Gastroesophageal sphincter (tissue), 3 donors: ENCODE results near the gene PIWIL4.

Experiments used
- EP300 ChIP-seq: sonication (generic); formaldehyde crosslinking; IDR thresholded peaks from one replicate; pipeline ENCODE4 v1.6.1; 2017; ENCODE audit warnings: antibody characterized with exemption, mild to moderate bottlenecking
- POLR2A ChIP-seq, 2 donors: fragments of 450-650 bp; IDR thresholded peaks; one replicate each; pipeline ENCODE4 v1.6.1; 2017; ENCODE audit warnings: antibody characterized with exemption in 2 of 2, mild to moderate bottlenecking in 2 of 2, moderate library complexity in 1 of 2
- POLR2AphosphoS5 ChIP-seq: sonication (generic); formaldehyde crosslinking; IDR thresholded peaks from one replicate; pipeline ENCODE4 v1.6.1; 2017; ENCODE audit warnings: antibody characterized with exemption
- TF ChIP-seq, protein P1 (sequence below), 4 experiments: fragments of 200-600 bp in 2 of 4; fragments of 450-650 bp in 2 of 4; sonication (generic) in 1 of 4; IDR thresholded peaks; one replicate each; pipeline ENCODE4 v1.5.1; 2017 to 2019; ENCODE audit warnings: antibody characterized with exemption in 4 of 4, mild to moderate bottlenecking in 2 of 4, moderate library complexity in 2 of 4

DNA sequence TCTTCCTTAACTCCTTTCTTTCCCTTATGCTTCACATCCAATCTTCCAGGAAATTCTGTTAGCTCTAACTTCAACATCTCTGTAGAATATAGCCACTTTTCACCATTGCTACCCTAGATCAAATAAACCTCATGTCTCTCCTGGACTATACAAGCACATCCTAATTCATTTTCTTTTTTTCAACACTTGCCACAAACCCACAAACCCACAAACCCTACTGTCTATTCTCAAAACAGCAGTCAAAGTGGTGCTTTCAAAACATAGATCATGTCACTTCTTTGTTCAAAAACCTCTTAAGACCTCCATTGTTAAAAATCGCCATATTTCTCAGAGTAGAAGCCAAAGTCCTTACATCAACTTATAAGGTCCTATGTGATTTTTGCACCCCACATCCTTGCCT lies 94.3 kb downstream of the PIWIL4 start:
- TF ChIP-seq, protein P1, sequence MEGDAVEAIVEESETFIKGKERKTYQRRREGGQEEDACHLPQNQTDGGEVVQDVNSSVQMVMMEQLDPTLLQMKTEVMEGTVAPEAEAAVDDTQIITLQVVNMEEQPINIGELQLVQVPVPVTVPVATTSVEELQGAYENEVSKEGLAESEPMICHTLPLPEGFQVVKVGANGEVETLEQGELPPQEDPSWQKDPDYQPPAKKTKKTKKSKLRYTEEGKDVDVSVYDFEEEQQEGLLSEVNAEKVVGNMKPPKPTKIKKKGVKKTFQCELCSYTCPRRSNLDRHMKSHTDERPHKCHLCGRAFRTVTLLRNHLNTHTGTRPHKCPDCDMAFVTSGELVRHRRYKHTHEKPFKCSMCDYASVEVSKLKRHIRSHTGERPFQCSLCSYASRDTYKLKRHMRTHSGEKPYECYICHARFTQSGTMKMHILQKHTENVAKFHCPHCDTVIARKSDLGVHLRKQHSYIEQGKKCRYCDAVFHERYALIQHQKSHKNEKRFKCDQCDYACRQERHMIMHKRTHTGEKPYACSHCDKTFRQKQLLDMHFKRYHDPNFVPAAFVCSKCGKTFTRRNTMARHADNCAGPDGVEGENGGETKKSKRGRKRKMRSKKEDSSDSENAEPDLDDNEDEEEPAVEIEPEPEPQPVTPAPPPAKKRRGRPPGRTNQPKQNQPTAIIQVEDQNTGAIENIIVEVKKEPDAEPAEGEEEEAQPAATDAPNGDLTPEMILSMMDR (IDR thresholded peaks at IDR 0.05): no peak
- no peak for TF ChIP-seq POLR2AphosphoS5
- TF ChIP-seq POLR2A (IDR thresholded peaks at IDR 0.05): no peak
- TF ChIP-seq EP300: no peak
